GM12801 (cell line): Measurements from ENCODE around the gene C1orf56.

Source experiments
- CTCF ChIP-seq: IDR thresholded peaks from one replicate; pipeline ENCODE4 v1.5.1; 2011; ENCODE audit warnings: control low read depth; ENCODE audit not compliant: insufficient read length; ENCODE audit errors: extremely low read depth

Gene C1orf56

DNA sequence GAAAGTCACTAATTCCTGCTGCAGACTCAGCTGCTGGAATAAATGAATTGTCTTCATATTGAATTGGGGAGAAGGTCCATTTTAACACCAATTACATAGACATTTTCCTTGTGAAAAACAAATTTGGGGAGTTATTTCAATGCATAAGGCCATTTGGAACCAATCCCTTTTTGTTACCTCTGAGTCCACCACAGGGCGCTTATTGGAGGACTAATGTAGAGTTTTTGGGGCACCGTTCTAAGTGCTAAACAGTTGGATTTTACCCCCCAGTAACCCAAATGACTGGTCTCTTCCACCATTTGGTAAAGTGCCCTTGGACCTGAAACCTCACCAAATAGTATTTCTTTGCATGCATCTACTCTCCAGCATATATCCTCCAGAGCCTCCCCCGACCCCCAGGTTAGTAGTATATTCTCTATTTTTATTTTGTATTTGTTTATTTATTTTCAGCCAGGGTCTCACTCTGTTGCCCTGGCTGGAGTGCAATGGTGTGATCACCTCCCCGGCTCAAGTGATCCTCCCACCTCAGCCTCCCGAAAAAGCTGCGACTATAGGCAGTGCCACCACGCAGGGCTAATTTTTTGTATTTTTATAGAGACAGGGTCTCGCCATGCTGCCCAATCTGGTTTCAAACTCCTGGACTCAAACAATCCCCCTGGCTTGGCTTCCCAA lies 37.7 kb upstream of the C1orf56 start:
- no peak for TF ChIP-seq CTCF

DNA sequence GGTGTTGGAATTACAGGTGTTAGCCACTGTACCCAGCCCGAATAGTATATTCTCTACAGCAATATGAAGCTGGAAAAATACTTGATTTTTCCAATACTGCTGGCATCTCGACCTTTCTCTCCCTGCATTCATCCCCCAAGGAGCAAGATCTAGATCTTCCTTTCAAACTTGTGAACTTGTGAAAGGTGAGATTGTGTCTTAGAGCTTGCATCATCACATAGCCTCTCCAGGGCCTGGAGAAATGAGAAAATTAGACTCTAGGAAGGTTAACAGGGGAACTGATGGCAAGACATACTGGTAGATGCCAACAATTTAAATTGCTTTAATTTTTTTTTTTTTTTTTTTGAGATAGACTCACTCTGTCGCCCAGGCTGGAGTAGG lies 37.2 kb upstream of the C1orf56 start:
- no peak for TF ChIP-seq CTCF

GRCh38 chr1:151011154-151011850 lies 36.2 kb upstream of the C1orf56 start:
- no peak for TF ChIP-seq CTCF

GRCh38 chr1:151012684-151013471 lies 34.7 kb upstream of the C1orf56 start:
- no peak for TF ChIP-seq CTCF

DNA sequence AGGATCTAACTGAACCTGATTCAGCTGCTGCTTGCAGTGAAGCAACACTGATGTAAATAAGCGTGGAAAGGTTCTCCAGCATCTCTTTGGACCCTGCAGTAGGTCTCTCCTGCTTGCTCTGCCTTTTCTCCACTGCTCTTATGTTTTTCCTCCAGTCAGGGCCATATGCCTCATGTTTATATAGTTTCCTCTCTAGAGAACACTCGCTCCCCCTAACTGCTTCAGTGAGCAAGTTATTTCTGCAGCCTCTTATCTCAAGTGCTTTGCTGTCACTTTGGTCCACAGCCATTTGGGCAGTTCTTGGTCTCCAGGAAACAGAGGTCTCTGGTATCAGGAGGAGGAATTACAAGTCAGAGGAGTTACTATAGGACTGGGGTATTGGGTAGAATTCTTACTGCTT lies 34.0 kb upstream of the C1orf56 start:
- TF ChIP-seq CTCF: no peak

- no peak for TF ChIP-seq CTCF
Measured at GRCh38 chr1:151024540-151025146, 22.9 kb upstream of the C1orf56 start.

DNA sequence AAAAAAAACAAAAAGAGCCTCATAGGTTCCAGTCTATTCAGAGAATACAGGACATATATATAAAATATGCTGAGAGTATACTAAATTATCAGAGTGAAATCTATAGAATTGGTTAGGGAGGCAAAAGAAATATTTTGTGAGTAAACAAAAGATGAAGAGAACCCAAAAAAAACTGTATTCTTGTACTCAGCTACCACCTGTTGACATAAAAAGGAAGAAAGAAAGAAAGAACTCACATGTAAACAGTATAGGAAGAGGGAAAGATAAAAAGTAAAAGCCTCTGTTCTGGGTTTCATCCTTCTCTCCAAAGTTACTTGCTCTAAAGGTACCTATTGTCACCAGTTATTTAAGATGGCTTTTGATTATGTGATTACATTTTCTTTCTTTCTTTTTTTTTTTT lies 21.1 kb upstream of the C1orf56 start:
- TF ChIP-seq CTCF: no peak
